ENCODE data around the gene SOAT2.

Gene SOAT2

DNA sequence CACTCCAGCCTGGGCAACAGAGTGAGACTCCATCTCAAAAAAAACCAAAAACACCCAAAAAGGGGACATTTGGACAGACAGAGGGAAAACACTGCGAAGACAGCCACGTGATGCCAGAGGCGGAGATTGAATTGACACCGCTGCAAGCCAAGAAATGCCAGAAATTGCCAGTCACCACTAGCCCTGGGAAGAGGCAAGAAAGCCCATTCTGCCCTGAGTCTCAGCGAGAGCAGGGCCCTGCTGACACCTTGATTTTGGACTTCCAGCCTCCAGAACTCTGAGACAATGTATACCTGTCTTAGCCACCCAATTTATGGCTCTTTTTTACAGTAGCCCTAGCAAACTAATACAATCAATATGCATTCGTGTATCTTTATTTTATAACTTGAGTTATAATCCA lies 13.2 kb upstream of the SOAT2 start:
- Histone ChIP-seq H3K4me3 (ENCODE audit: low read depth, low read length, poor library complexity, severe bottlenecking) (no peak overlapping the region), H3F3A (ENCODE audit: insufficient read depth, low read length) (no peaks in the 10 kb centered on the region), H3K9me2 (ENCODE audit: low read depth, low read length) (no peaks in the 10 kb centered on the region), H3K79me2 (ENCODE audit: insufficient read depth, low read length) (no peaks in the 10 kb centered on the region), H3K36me3 (ENCODE audit: insufficient read depth, low read length) (no peaks in the 10 kb centered on the region), H3K9me3 (ENCODE audit: low read length) (no peaks in the 10 kb centered on the region), H3K4me1 (ENCODE audit: insufficient read depth, low read length, severe bottlenecking) (no peaks in the 10 kb centered on the region), H3K4me2 (ENCODE audit: low read length) (no peak overlapping the region), H3K9ac (ENCODE audit: low read length) (no peak overlapping the region), H2AFZ (ENCODE audit: low read length) (no peak overlapping the region), H3K27me3 (ENCODE audit: insufficient read depth, low read length) (0 out of 2 replicates have a peak, but pooled peaks cover 6% of the 10 kb centered on the region), H3K27ac (ENCODE audit: low read depth, low read length, poor library complexity, severe bottlenecking) (no peak overlapping the region), H4K20me1 (ENCODE audit: insufficient read depth, low read length) (no peaks in the 10 kb centered on the region)
- TF ChIP-seq, protein P1, sequence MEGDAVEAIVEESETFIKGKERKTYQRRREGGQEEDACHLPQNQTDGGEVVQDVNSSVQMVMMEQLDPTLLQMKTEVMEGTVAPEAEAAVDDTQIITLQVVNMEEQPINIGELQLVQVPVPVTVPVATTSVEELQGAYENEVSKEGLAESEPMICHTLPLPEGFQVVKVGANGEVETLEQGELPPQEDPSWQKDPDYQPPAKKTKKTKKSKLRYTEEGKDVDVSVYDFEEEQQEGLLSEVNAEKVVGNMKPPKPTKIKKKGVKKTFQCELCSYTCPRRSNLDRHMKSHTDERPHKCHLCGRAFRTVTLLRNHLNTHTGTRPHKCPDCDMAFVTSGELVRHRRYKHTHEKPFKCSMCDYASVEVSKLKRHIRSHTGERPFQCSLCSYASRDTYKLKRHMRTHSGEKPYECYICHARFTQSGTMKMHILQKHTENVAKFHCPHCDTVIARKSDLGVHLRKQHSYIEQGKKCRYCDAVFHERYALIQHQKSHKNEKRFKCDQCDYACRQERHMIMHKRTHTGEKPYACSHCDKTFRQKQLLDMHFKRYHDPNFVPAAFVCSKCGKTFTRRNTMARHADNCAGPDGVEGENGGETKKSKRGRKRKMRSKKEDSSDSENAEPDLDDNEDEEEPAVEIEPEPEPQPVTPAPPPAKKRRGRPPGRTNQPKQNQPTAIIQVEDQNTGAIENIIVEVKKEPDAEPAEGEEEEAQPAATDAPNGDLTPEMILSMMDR (IDR thresholded peaks at IDR 0.05; ENCODE audit: low read length) = no peak
- no peak for TF ChIP-seq EZH2 (IDR thresholded peaks at IDR 0.05; ENCODE audit: borderline replicate concordance, low read length)

DNA sequence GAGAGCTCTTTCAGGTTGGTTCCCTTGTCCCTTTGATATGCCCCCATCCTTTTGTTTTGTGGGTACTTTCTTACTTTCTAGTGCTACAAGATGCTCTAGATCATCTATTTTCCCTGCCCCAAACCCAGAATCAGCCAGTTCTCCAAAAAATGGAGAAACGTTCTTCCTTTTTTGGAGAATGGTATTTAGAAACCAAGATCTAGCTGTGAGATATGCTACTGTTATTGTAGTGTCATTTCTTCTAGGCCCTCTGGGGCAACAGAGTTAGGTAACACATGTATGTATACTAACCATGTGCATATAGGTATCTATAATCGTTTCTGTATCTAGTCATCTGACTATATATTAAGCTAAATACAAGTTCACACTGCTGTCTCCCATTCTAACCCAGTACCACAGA lies 12.7 kb upstream of the SOAT2 start:
- no peaks in the 10 kb centered on the region for H3K9me2 ChIP-seq (ENCODE audit: low read depth, low read length)
- H3K27ac ChIP-seq (ENCODE audit: low read depth, low read length, poor library complexity, severe bottlenecking) = no peak overlapping the region
- H3K27me3 ChIP-seq (ENCODE audit: insufficient read depth, low read length) = 0 out of 2 replicates have a peak, but pooled peaks cover 6% of the 10 kb centered on the region
- no peaks in the 10 kb centered on the region for H3K9me3 ChIP-seq (ENCODE audit: low read length)
- H2AFZ ChIP-seq (ENCODE audit: low read length) = no peak overlapping the region
- no peaks in the 10 kb centered on the region for H3F3A ChIP-seq (ENCODE audit: insufficient read depth, low read length)
- H4K20me1 ChIP-seq (ENCODE audit: insufficient read depth, low read length) = no peaks in the 10 kb centered on the region
- no peaks in the 10 kb centered on the region for H3K4me1 ChIP-seq (ENCODE audit: insufficient read depth, low read length, severe bottlenecking)
- no peaks in the 10 kb centered on the region for H3K36me3 ChIP-seq (ENCODE audit: insufficient read depth, low read length)
- TF ChIP-seq, protein P1 (IDR thresholded peaks at IDR 0.05; ENCODE audit: low read length) = no peak
- TF ChIP-seq EZH2 (IDR thresholded peaks at IDR 0.05; ENCODE audit: borderline replicate concordance, low read length) = no peak
- H3K79me2 ChIP-seq (ENCODE audit: insufficient read depth, low read length) = no peaks in the 10 kb centered on the region
- no peak overlapping the region for H3K9ac ChIP-seq (ENCODE audit: low read length)
- no peak overlapping the region for H3K4me2 ChIP-seq (ENCODE audit: low read length)
- H3K4me3 ChIP-seq (ENCODE audit: low read depth, low read length, poor library complexity, severe bottlenecking) = no peak overlapping the region

DNA sequence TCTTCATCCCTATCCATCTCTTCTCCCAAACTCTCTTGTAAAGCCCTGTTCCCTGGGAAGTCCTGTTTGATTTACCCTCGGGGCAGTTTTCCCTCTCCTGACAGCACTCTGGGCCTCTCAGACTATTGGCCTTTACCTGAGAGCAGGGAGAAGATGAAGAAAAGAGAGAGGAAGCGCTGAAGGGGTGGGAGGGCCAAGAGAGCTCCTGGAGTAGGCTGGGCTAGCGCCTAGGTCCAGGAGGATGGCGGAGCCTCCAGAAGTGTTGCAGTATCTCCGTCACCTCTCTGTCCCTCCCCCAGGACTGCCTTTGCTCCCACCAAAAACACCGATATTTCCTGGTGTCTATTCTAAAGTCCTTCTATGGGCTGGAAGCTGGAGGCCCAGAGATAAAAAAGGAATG lies 11.5 kb upstream of the SOAT2 start:
- Histone ChIP-seq H3K4me3 (ENCODE audit: low read depth, low read length, poor library complexity, severe bottlenecking) (no peak overlapping the region), H3K9me3 (ENCODE audit: low read length) (no peaks in the 10 kb centered on the region), H3K79me2 (ENCODE audit: insufficient read depth, low read length) (no peaks in the 10 kb centered on the region), H3K9ac (ENCODE audit: low read length) (no peak overlapping the region), H3K36me3 (ENCODE audit: insufficient read depth, low read length) (no peaks in the 10 kb centered on the region), H3F3A (ENCODE audit: insufficient read depth, low read length) (no peaks in the 10 kb centered on the region), H3K27me3 (ENCODE audit: insufficient read depth, low read length) (0 out of 2 replicates have a peak, but pooled peaks cover 6% of the 10 kb centered on the region), H3K4me1 (ENCODE audit: insufficient read depth, low read length, severe bottlenecking) (no peaks in the 10 kb centered on the region), H3K27ac (ENCODE audit: low read depth, low read length, poor library complexity, severe bottlenecking) (no peak overlapping the region), H2AFZ (ENCODE audit: low read length) (no peak overlapping the region), H4K20me1 (ENCODE audit: insufficient read depth, low read length) (no peaks in the 10 kb centered on the region), H3K9me2 (ENCODE audit: low read depth, low read length) (no peaks in the 10 kb centered on the region), H3K4me2 (ENCODE audit: low read length) (no peak overlapping the region)
- TF ChIP-seq, protein P1 (IDR thresholded peaks at IDR 0.05; ENCODE audit: low read length) = no peak
- TF ChIP-seq EZH2 (IDR thresholded peaks at IDR 0.05; ENCODE audit: borderline replicate concordance, low read length) = no peak
